Central memory CD8-positive, alpha-beta T cell (primary cell): ENCODE measurements around the gene TBC1D22A.

Experiments used
- ATAC-seq: fragments of 150-1000 bp; cut with Tn5 transposase; replicated peaks from 2 replicates; pipeline ENCODE4 v1.10.0; 2022; ENCODE audit warnings: mild to moderate bottlenecking, moderate FRiP score, moderate number of reproducible peaks; ENCODE audit not compliant: poor library complexity, severe bottlenecking; ENCODE audit errors: extremely low read depth
- DNase-seq, 2 donors: peaks; one replicate each; pipeline ENCODE4 v3.0.0; 2021; ENCODE audit warnings: low spot score in 2 of 2
- H3K27ac Mint-ChIP-seq: one replicate; pipeline ENCODE4 v1.8.0; 2022; ENCODE audit warnings: low read depth, mild to moderate bottlenecking, moderate library complexity, mixed read lengths
- H3K27me3 Mint-ChIP-seq: one replicate; pipeline ENCODE4 v1.8.0; 2022; ENCODE audit warnings: mixed read lengths
- H3K36me3 Mint-ChIP-seq: one replicate; pipeline ENCODE4 v1.8.0; 2022; ENCODE audit warnings: mild to moderate bottlenecking, moderate library complexity, mixed read lengths; ENCODE audit not compliant: insufficient read depth
- H3K4me1 Mint-ChIP-seq: one replicate; pipeline ENCODE4 v1.8.0; 2022; ENCODE audit warnings: mixed read lengths
- H3K4me3 Mint-ChIP-seq: one replicate; pipeline ENCODE4 v1.8.0; 2022; ENCODE audit warnings: mild to moderate bottlenecking, moderate library complexity, mixed read lengths
- H3K9me3 Mint-ChIP-seq: one replicate; pipeline ENCODE4 v1.8.0; 2022; ENCODE audit warnings: mixed read lengths

Gene TBC1D22A

GRCh38 chr22:46851311-46851710 is 88.9 kb downstream of the TBC1D22A start:
- Mint-ChIP-seq H3K4me3 (no peak overlapping the region), H3K9me3 (no peaks in the 10 kb centered on the region), H3K36me3 (peaks cover 10% of the 10 kb centered on the region), H3K27ac (no peak overlapping the region), H3K4me1 (peaks cover 74% of the 10 kb centered on the region), H3K27me3 (no peaks in the 10 kb centered on the region)
- no peak for DNase-seq
- no peak for ATAC-seq

GRCh38 chr22:46851941-46852340 is 89.5 kb downstream of the TBC1D22A start:
- Mint-ChIP-seq H3K4me3 (no peak overlapping the region), H3K4me1 (peaks cover 73% of the 10 kb centered on the region), H3K27ac (no peak overlapping the region), H3K9me3 (no peaks in the 10 kb centered on the region), H3K36me3 (peaks cover 8% of the 10 kb centered on the region), H3K27me3 (no peaks in the 10 kb centered on the region)
- ATAC-seq, result no peak
- DNase-seq, result no peak

GRCh38 chr22:46852771-46853170 is 90.3 kb downstream of the TBC1D22A start:
- ATAC-seq (no peak), DNase-seq (no peak)
- Mint-ChIP-seq H3K27me3 (no peaks in the 10 kb centered on the region), H3K36me3 (peaks cover 9% of the 10 kb centered on the region), H3K4me1 (peaks cover 71% of the 10 kb centered on the region), H3K27ac (no peak overlapping the region), H3K4me3 (no peak overlapping the region), H3K9me3 (no peaks in the 10 kb centered on the region)

GRCh38 chr22:46853191-46853590 is 90.7 kb downstream of the TBC1D22A start:
- peaks cover 9% of the 10 kb centered on the region for H3K36me3 Mint-ChIP-seq
- no peaks in the 10 kb centered on the region for H3K9me3 Mint-ChIP-seq
- no peak overlapping the region for H3K4me3 Mint-ChIP-seq
- ATAC-seq (no peak), DNase-seq (no peak)
- H3K27ac Mint-ChIP-seq, result no peak overlapping the region
- H3K4me1 Mint-ChIP-seq, result peaks cover 71% of the 10 kb centered on the region
- H3K27me3 Mint-ChIP-seq, result no peaks in the 10 kb centered on the region

- no peak for DNase-seq
- Mint-ChIP-seq H3K27me3 (no peaks in the 10 kb centered on the region), H3K27ac (peak overlapping the region; percentile 74), H3K9me3 (no peaks in the 10 kb centered on the region), H3K36me3 (peaks cover 9% of the 10 kb centered on the region), H3K4me1 (peaks cover 68% of the 10 kb centered on the region), H3K4me3 (no peak overlapping the region)
- no peak for ATAC-seq
These were observed 91.8 kb downstream of the TBC1D22A start for GRCh38 chr22:46854125-46854870.

- H3K27me3 Mint-ChIP-seq, result no peaks in the 10 kb centered on the region
- DNase-seq (no peak), ATAC-seq (no peak)
- no peaks in the 10 kb centered on the region for H3K9me3 Mint-ChIP-seq
- H3K4me1 Mint-ChIP-seq, result peaks cover 60% of the 10 kb centered on the region
- no peak overlapping the region for H3K4me3 Mint-ChIP-seq
- peaks cover 9% of the 10 kb centered on the region for H3K36me3 Mint-ChIP-seq
- no peak overlapping the region for H3K27ac Mint-ChIP-seq
These were observed 93.2 kb downstream of the TBC1D22A start for GRCh38 chr22:46855681-46856080.

- H3K4me3 Mint-ChIP-seq, result no peak overlapping the region
- no peak overlapping the region for H3K27ac Mint-ChIP-seq
- H3K9me3 Mint-ChIP-seq, result no peaks in the 10 kb centered on the region
- no peak for ATAC-seq
- H3K36me3 Mint-ChIP-seq, result peaks cover 9% of the 10 kb centered on the region
- DNase-seq, result no peak
- H3K4me1 Mint-ChIP-seq, result peaks cover 56% of the 10 kb centered on the region
- no peaks in the 10 kb centered on the region for H3K27me3 Mint-ChIP-seq
These were observed 94.2 kb downstream of the TBC1D22A start for GRCh38 chr22:46856661-46857060.

- H3K4me1 Mint-ChIP-seq, result peaks cover 56% of the 10 kb centered on the region
- ATAC-seq (no peak), DNase-seq (no peak)
- H3K27me3 Mint-ChIP-seq, result no peaks in the 10 kb centered on the region
- no peak overlapping the region for H3K4me3 Mint-ChIP-seq
- H3K9me3 Mint-ChIP-seq, result no peaks in the 10 kb centered on the region
- H3K27ac Mint-ChIP-seq, result no peak overlapping the region
- H3K36me3 Mint-ChIP-seq, result peaks cover 9% of the 10 kb centered on the region
These were observed 94.9 kb downstream of the TBC1D22A start for GRCh38 chr22:46857142-46857884.

GRCh38 chr22:46857885-46858143 is 95.4 kb downstream of the TBC1D22A start:
- H3K36me3 Mint-ChIP-seq, result peaks cover 9% of the 10 kb centered on the region

GRCh38 chr22:46858181-46858771 is 95.8 kb downstream of the TBC1D22A start:
- H3K4me3 Mint-ChIP-seq, result no peak overlapping the region
- no peak overlapping the region for H3K27ac Mint-ChIP-seq
- DNase-seq (no peak), ATAC-seq (no peak)
- H3K9me3 Mint-ChIP-seq, result no peaks in the 10 kb centered on the region
- H3K27me3 Mint-ChIP-seq, result no peaks in the 10 kb centered on the region
- H3K36me3 Mint-ChIP-seq, result peaks cover 9% of the 10 kb centered on the region
- H3K4me1 Mint-ChIP-seq, result peaks cover 58% of the 10 kb centered on the region

More at GRCh38 chr22:46857885-46858143, 95.4 kb downstream of the TBC1D22A start:
- DNase-seq (no peak), ATAC-seq (no peak)
- Mint-ChIP-seq H3K9me3 (no peaks in the 10 kb centered on the region), H3K27me3 (no peaks in the 10 kb centered on the region), H3K4me1 (peaks cover 56% of the 10 kb centered on the region), H3K4me3 (no peak overlapping the region), H3K27ac (no peak overlapping the region)

GRCh38 chr22:46860562-46860961 is 98.1 kb downstream of the TBC1D22A start:
- Mint-ChIP-seq H3K27me3 (no peaks in the 10 kb centered on the region), H3K27ac (no peak overlapping the region), H3K4me1 (peaks cover 48% of the 10 kb centered on the region), H3K36me3 (peaks cover 5% of the 10 kb centered on the region), H3K9me3 (no peaks in the 10 kb centered on the region), H3K4me3 (no peak overlapping the region)
- DNase-seq (no peak), ATAC-seq (no peak)

- peaks cover 5% of the 10 kb centered on the region for H3K36me3 Mint-ChIP-seq
- peaks cover 45% of the 10 kb centered on the region for H3K4me1 Mint-ChIP-seq
- peak overlapping the region; percentile 35 for H3K27ac Mint-ChIP-seq
- no peak overlapping the region for H3K4me3 Mint-ChIP-seq
- DNase-seq, result no peak
- ATAC-seq, result no peak
- no peaks in the 10 kb centered on the region for H3K9me3 Mint-ChIP-seq
- no peaks in the 10 kb centered on the region for H3K27me3 Mint-ChIP-seq
These were observed 99.3 kb downstream of the TBC1D22A start for GRCh38 chr22:46861468-46862367.
